SU-DHL-6 (cell line): ENCODE results near the gene NDUFB11.

Experiments used
- H2AFZ ChIP-seq: fragments of 200-600 bp; sonication (generic); 2 replicates; pipeline ENCODE4 v1.6.1; 2014; ENCODE audit warnings: low read depth, mild to moderate bottlenecking, moderate library complexity, mixed read lengths, antibody characterized with exemption, low read length; ENCODE audit not compliant: severe bottlenecking
- H3F3A ChIP-seq: fragments of 200-600 bp; shearing (Covaris generic); 2 replicates; pipeline ENCODE4 v1.6.0; 2016; ENCODE audit warnings: antibody characterized with exemption, mild to moderate bottlenecking; ENCODE audit not compliant: insufficient read depth
- H3K27ac ChIP-seq: fragments of 200-600 bp; sonication (generic); 2 replicates; pipeline ENCODE4 v1.5.1; 2016; ENCODE audit warnings: low read depth, mild to moderate bottlenecking, low read length, moderate library complexity, mixed read lengths
- H3K27me3 ChIP-seq: fragments of 200-600 bp; sonication (generic), shearing (Covaris generic); 2 replicates; pipeline ENCODE4 v1.6.0; 2014; ENCODE audit warnings: mild to moderate bottlenecking, low read length
- H3K36me3 ChIP-seq: fragments of 200-600 bp; sonication (generic); 2 replicates; pipeline ENCODE4 v1.6.1; 2014; ENCODE audit warnings: mild to moderate bottlenecking, low read length, mixed read lengths
- H3K4me2 ChIP-seq: fragments of 300-600, 200-600 bp; shearing (Covaris generic), sonication (generic); 2 replicates; pipeline ENCODE4 v1.6.0; 2014; ENCODE audit warnings: low read length, low read depth, mild to moderate bottlenecking; ENCODE audit not compliant: poor library complexity, severe bottlenecking
- H3K4me3 ChIP-seq: fragments of 200-600 bp; sonication (generic); 2 replicates; pipeline ENCODE4 v1.5.1; 2014; ENCODE audit warnings: antibody characterized with exemption, low read length, mild to moderate bottlenecking, mixed read lengths; ENCODE audit not compliant: insufficient read depth, poor library complexity, severe bottlenecking
- H3K79me2 ChIP-seq: fragments of 200-600 bp; sonication (generic); 2 replicates; pipeline ENCODE4 v1.6.1; 2014; ENCODE audit warnings: mild to moderate bottlenecking, low read length, moderate library complexity; ENCODE audit not compliant: insufficient read depth
- H3K9ac ChIP-seq: fragments of 200-600 bp; sonication (generic); 2 replicates; pipeline ENCODE4 v1.7.0; 2014; ENCODE audit warnings: mild to moderate bottlenecking, low read length
- H3K9me2 ChIP-seq: fragments of 200-600 bp; sonication (generic); replicated peaks from 2 replicates; pipeline ENCODE4 v1.6.1; 2014; ENCODE audit warnings: low read length; ENCODE audit not compliant: insufficient read depth
- H3K9me3 ChIP-seq: fragments of 200-600 bp; sonication (generic); 2 replicates; pipeline ENCODE4 v1.6.1; 2014; ENCODE audit warnings: low read length, mixed read lengths; ENCODE audit not compliant: insufficient read depth
- H4K20me1 ChIP-seq: fragments of 200-600 bp; sonication (generic); 2 replicates; pipeline ENCODE4 v1.6.1; 2014; ENCODE audit warnings: low read depth, mild to moderate bottlenecking, antibody characterized with exemption, low read length, moderate library complexity, mixed read lengths
- CTCF ChIP-seq: fragments of 200-600 bp; sonication (generic); IDR thresholded peaks from one replicate; pipeline ENCODE4 v1.5.1; 2017; ENCODE audit warnings: antibody characterized with exemption, mild to moderate bottlenecking, low read length, moderate library complexity; ENCODE audit not compliant: insufficient read depth, poor library complexity, severe bottlenecking
- EZH2phosphoT487 ChIP-seq: fragments of 200-600 bp; sonication (generic), shearing (Covaris generic); conservative IDR thresholded peaks from 2 replicates; pipeline ENCODE4 v1.6.1; 2018; ENCODE audit warnings: mild to moderate bottlenecking, antibody characterized with exemption, low read length, moderate library complexity, mixed read lengths

NDUFB11 gene

DNA sequence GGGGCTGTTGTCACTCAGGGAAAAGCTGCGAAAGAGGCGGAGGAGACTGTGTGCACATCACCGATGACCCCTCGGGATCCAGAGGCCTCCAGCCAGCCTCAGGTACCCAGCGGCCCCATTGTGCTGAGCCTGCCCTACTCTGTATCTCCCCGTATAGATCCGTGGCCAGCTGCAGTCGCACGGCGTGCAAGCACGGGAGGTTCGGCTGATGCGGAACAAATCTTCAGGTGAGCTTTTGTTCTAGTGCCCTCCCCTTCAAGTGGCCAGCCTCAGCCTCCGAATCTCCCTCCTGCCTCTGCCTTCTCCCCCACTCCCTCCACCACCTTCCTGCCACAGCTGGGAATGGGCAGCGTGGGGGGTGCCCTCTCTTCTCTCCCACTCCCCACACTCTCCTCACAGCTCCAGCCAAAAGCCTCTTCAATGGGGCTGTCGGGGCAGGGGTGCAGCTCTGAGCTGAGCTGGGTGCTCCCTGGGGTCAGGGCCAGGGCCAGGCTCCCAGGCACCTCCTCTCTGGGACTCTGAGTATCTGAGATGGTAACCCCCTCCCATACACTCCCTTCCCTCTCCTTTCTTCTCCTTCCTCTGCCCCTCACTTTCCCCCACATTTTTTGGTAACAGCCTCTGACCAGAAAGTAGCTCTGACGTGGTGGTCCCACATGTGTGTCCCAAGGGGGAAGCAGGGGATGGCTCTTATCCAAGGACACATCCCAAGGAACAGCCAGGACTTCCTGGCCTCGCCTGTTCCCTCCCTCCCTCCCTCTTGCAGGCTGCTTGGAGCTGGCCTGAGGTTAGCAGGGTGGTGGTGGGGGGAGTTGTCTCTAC, 28.7 kb upstream of the NDUFB11 start:
- Histone ChIP-seq H3K9me2 (no peaks in the 10 kb centered on the region), H3K4me3 (no peak overlapping the region), H3K9me3 (no peaks in the 10 kb centered on the region), H4K20me1 (no peaks in the 10 kb centered on the region), H3K27ac (no peak overlapping the region), H3K9ac (no peak overlapping the region), H3K27me3 (no peaks in the 10 kb centered on the region), H2AFZ (no peak overlapping the region), H3K4me2 (no peak overlapping the region), H3F3A (no peaks in the 10 kb centered on the region), H3K36me3 (no peaks in the 10 kb centered on the region), H3K79me2 (no peaks in the 10 kb centered on the region)
- TF ChIP-seq CTCF (no peak), EZH2phosphoT487 (no peak)

DNA sequence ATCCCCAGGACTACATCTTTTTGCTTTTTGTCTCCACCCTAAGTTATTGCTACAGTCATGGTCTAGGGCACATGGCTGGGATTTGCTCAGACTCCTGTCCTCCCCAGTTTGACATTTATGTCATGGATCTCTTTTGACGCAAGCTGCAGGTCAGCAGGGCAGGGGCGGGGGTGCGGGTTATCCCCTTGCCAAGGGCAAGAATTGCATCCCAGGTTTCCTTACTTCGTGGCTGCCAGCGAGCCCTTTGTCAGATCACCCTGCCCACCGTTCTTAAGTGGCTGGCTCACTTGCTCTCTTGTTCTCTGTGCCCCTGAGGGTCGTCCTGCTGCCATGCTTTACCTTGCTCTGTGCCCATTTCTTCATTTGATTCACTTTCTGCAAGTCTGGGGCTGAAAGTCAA, 28.0 kb upstream of the NDUFB11 start:
- TF ChIP-seq CTCF (no peak), EZH2phosphoT487 (no peak)
- Histone ChIP-seq H3K27me3 (no peaks in the 10 kb centered on the region), H2AFZ (no peak overlapping the region), H3K79me2 (no peaks in the 10 kb centered on the region), H3K9ac (no peak overlapping the region), H3K27ac (no peak overlapping the region), H3K4me2 (no peak overlapping the region), H3F3A (no peaks in the 10 kb centered on the region), H3K4me3 (no peak overlapping the region), H4K20me1 (no peaks in the 10 kb centered on the region), H3K9me3 (no peaks in the 10 kb centered on the region), H3K9me2 (no peaks in the 10 kb centered on the region), H3K36me3 (no peaks in the 10 kb centered on the region)

DNA sequence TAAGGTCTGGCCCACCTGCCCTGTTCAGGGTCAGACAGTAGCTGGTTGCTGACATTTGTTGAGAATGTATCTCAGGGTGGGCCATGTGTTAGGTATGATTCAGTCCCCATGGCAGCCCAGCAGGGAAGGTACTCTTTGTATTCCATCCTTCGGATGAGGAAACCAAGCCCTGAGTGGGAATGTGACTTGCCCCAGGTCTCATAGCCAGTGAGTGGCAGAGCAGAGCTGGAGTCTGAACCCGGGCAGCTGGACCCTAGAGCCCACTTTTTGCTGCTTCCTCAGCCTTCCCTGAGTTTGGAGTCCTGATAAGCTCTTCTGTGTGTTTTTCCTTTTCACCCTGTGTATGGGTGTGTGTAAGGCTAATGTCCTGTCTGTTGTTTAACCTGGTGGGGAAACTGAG, 27.5 kb upstream of the NDUFB11 start:
- Histone ChIP-seq H3K27ac (no peak overlapping the region), H3K79me2 (no peaks in the 10 kb centered on the region), H2AFZ (no peak overlapping the region), H3K9me2 (no peaks in the 10 kb centered on the region), H3K36me3 (no peaks in the 10 kb centered on the region), H3F3A (no peaks in the 10 kb centered on the region), H3K27me3 (no peaks in the 10 kb centered on the region), H3K9me3 (no peaks in the 10 kb centered on the region), H3K4me3 (no peak overlapping the region), H3K9ac (no peak overlapping the region), H3K4me2 (no peak overlapping the region), H4K20me1 (no peaks in the 10 kb centered on the region)
- TF ChIP-seq EZH2phosphoT487 (no peak), CTCF (no peak)
